IgD-negative memory B cell (primary cell): ENCODE data around the gene SLBP. TPM values are rescaled to one million over a fixed set of nuclear protein-coding genes. Genes with fewer than 3 reads are reported as not detected.
"Not testable (repeated sequence)": the region's sequence is repeated elsewhere in the genome, so short reads cannot be mapped to it uniquely, and the experiment has no call there.

Experiments
- H3K27ac Mint-ChIP-seq, 3 donors: one replicate each; pipeline ENCODE4 v1.8.0; 2020 to 2022; ENCODE audit warnings: mild to moderate bottlenecking in 3 of 3, mixed read lengths in 3 of 3, moderate library complexity in 1 of 3
- H3K27me3 Mint-ChIP-seq: one replicate; pipeline ENCODE4 v1.8.0; 2021; ENCODE audit warnings: mixed read lengths
- H3K36me3 Mint-ChIP-seq: one replicate; pipeline ENCODE4 v1.8.0; 2020; ENCODE audit warnings: mild to moderate bottlenecking, mixed read lengths
- H3K4me1 Mint-ChIP-seq, 3 donors: one replicate each; pipeline ENCODE4 v1.8.0; 2020 to 2022; ENCODE audit warnings: mixed read lengths in 3 of 3, mild to moderate bottlenecking in 1 of 3
- H3K4me3 Mint-ChIP-seq, 4 donors: one replicate each; pipeline ENCODE4 v1.8.0; 2020 to 2022; ENCODE audit warnings: mild to moderate bottlenecking in 4 of 4, mixed read lengths in 4 of 4, moderate library complexity in 3 of 4
- H3K9me3 Mint-ChIP-seq, 3 donors: one replicate each; pipeline ENCODE4 v1.8.0; 2020 to 2021; ENCODE audit warnings: mixed read lengths in 3 of 3, mild to moderate bottlenecking in 1 of 3
- polyA plus RNA-seq: library from polyadenylated mRNA; unstranded; fragments of 300-500 nt; fragmentation: Illumina TruSeq; gene quantifications from one replicate; pipeline ENCODE4 v1.2.3, GENCODE V29; 2021

The SLBP gene
- polyA plus RNA-seq, 1 donor from 2014 or later: 49.1 TPM

- Mint-ChIP-seq H3K36me3 (no peaks in the 10 kb centered on the region), H3K4me1 (peaks cover 45 to 59% (median 51%) of the 10 kb centered on the region in 3 donors), H3K27me3 (no peaks in the 10 kb centered on the region), H3K4me3 (peak overlapping the region; percentile 96 to 98 (median 98)), H3K9me3 (no peaks in the 10 kb centered on the region), H3K27ac (peak overlapping the region; percentile 96 to 99 (median 97))
These were observed 1.1 kb upstream of the SLBP start for GRCh38 chr4:1713003-1713851.

DNA sequence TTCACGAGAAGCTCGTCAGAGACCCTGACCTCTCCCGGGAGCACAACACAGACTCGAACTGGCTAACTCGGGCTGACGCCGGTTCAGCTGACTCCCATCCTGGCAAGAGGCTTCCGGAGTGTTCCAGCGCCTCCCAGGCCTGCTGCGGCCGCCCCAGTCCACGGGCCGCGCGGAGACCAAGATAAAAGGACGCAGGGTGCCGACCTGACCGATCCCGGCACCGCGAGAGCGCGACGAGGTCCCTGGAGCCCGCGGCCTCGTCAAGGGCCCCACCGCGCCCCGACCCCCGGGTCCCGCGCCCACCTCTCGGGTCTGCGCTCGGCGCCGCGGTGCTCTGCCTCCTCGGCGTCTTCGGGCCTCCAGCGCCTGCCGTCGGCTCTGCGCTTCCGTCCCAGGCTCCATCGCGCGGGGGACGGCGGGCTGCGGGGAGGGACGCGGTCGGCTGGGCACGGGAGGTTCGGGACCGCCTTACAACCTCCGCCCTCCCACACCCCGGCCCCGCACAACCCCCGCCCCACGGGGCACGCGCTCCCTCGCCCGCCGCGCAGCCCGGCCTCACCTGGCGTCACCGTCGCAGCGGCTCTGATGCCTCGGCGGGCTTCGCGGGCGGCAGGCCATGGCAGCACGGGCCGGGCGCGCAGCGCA is 426 bp downstream of the SLBP start:
- Mint-ChIP-seq H3K9me3 (no peaks in the 10 kb centered on the region), H3K4me1 (peaks cover 44 to 59% (median 51%) of the 10 kb centered on the region in 3 donors), H3K27ac (peak overlapping the region; percentile 83 to 99 (median 93)), H3K27me3 (no peaks in the 10 kb centered on the region), H3K36me3 (peaks cover 1% of the 10 kb centered on the region), H3K4me3 (peak overlapping the region; percentile 88 to 99 (median 96))

DNA sequence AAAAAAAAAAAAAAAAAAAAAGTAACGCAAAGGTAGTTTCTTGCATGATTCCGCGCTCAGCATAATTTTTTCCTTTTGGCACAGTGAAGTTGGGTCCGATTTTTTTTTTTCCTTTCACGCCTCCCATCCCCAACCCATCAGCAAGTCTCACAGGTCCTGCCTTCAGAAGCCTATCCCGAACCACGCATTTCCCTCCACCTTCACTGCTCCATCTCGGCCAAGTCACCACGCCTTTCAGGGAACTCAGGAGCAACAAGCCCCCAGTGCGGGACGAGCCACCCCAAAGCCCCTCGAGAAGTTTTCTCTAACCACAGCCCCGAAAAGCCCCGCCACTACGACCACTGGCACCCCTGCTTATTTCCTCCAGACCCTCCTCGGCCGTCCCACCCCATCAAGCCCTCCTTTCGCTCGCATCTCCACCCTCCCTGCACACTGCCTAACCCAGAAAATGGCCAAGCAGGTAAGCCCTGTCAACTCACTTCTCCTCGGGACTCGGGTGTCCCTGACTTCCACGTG is 1.0 kb downstream of the SLBP start:
- Mint-ChIP-seq H3K9me3 (no peaks in the 10 kb centered on the region), H3K27ac (peak overlapping the region; percentile 83 to 99 (median 93)), H3K4me1 (peaks cover 44 to 59% (median 51%) of the 10 kb centered on the region in 3 donors), H3K4me3 (peak overlapping the region; percentile 88 to 99 (median 93)), H3K36me3 (peaks cover 1% of the 10 kb centered on the region), H3K27me3 (no peaks in the 10 kb centered on the region)

DNA sequence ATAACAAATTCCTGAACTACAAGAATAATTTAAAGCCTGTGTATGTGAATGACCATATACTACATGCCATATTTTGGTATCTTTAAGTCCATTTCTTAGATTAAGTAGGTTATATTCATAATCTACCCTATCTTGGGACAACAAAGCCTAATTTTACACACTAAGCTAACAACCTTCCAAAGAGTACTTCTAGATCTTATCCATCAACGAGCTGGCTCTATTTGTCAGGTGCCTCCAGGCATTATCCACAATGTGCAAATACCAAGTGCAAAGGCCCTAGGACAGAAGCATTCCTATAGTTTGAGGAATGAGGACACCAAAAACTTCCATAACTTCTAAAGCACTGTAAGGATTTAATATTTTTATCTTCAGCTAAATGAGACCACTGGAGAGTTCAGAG is 3.5 kb downstream of the SLBP start:
- Mint-ChIP-seq H3K4me1 (peaks cover 32 to 38% (median 36%) of the 10 kb centered on the region in 3 donors), H3K4me3 (peak overlapping the region in 3 of 4 donors; percentile 27 to 91 (median 63)), H3K36me3 (peaks cover 4% of the 10 kb centered on the region), H3K27ac (peak overlapping the region; percentile 39 to 99 (median 64)), H3K27me3 (no peaks in the 10 kb centered on the region), H3K9me3 (no peaks in the 10 kb centered on the region)

DNA sequence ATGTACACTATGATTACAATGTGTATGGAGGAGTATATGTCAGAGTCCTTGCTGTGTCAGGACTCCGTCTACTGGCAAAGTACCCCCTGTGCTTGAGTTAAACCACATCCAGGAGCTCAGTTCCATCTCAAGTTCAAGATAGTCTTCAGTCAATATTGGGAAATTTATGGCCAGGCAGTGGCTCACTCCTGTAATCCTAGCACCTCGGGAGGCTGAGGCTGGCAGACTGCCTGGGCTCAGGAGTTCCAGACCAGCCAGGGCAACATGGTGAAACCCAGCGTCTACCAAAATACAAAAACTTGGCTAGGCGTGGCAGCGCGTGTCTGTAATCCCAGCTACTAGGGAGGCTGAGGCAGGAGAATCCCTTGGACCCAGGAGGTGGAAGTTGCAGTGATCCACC is 5.8 kb downstream of the SLBP start:
- no peak overlapping the region for H3K27ac Mint-ChIP-seq
- H3K27me3 Mint-ChIP-seq: no peaks in the 10 kb centered on the region
- H3K36me3 Mint-ChIP-seq: peaks cover 4% of the 10 kb centered on the region
- peaks cover 36% of the 10 kb centered on the region in 3 donors for H3K4me1 Mint-ChIP-seq
- no peaks in the 10 kb centered on the region for H3K9me3 Mint-ChIP-seq
- no peak overlapping the region for H3K4me3 Mint-ChIP-seq

DNA sequence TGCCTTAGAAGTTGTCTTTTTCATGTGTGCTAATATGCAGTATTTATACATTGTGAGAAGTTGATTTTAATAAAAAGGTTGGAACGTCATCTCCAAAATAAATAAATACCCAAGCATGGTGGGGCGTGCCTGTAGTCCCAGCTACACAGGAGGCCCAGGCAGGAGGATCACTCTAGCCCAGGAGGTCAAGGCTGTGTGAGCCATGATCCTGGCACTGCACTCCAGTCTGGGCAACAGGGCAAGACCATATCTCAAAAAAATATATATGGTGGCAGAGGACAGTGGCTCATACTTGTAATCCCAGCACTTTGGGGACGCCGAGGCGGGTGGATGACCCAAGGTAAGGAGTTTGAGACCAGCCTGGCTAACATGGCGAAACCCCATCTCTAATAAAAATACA is 6.4 kb downstream of the SLBP start:
- H3K27me3 Mint-ChIP-seq: no peaks in the 10 kb centered on the region
- H3K36me3 Mint-ChIP-seq: peaks cover 4% of the 10 kb centered on the region
- H3K27ac Mint-ChIP-seq: no peak overlapping the region
- no peaks in the 10 kb centered on the region for H3K9me3 Mint-ChIP-seq
- H3K4me3 Mint-ChIP-seq: no peak overlapping the region
- peaks cover 31 to 32% (median 31%) of the 10 kb centered on the region in 3 donors for H3K4me1 Mint-ChIP-seq

- Mint-ChIP-seq H3K27me3 (no peaks in the 10 kb centered on the region), H3K4me3 (peak overlapping the region in 1 of 4 donors; percentile 30), H3K27ac (no peak overlapping the region), H3K4me1 (peaks cover 15 to 19% (median 16%) of the 10 kb centered on the region in 3 donors), H3K36me3 (peaks cover 4% of the 10 kb centered on the region), H3K9me3 (no peaks in the 10 kb centered on the region)
These were observed 8.3 kb downstream of the SLBP start for GRCh38 chr4:1703867-1704266.

- not testable (repeated sequence) for H3K27ac Mint-ChIP-seq, H3K27me3 Mint-ChIP-seq, H3K9me3 Mint-ChIP-seq, H3K4me3 Mint-ChIP-seq, H3K36me3 Mint-ChIP-seq
- H3K4me1 Mint-ChIP-seq: peaks cover 6 to 15% (median 7%) of the 10 kb centered on the region in 3 donors
These were observed 10.4 kb downstream of the SLBP start for GRCh38 chr4:1701671-1702070.

DNA sequence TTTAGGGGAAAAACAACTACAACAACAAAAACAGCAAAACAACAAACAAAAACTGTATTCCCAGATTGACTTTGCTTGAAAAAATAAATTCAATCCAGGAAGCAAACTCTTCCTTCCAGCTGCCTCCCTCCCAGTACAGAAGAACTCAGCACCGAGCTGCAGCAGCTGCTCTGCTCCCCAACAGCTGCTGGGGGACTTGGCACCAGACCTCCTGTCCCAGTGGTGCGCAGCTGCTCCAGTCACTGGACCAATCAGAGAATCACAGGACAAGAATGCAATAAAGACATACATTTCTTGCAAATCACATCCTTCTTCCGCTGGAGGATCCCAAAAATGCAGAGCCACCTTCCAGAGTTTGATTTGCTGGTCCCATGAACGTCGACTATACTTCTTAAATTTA is 16.2 kb downstream of the SLBP start:
- no peaks in the 10 kb centered on the region for H3K9me3 Mint-ChIP-seq
- no peaks in the 10 kb centered on the region for H3K27me3 Mint-ChIP-seq
- H3K36me3 Mint-ChIP-seq: peaks cover 7% of the 10 kb centered on the region
- H3K4me3 Mint-ChIP-seq: no peak overlapping the region
- peaks cover 3 to 4% (median 4%) of the 10 kb centered on the region in 3 donors for H3K4me1 Mint-ChIP-seq
- no peak overlapping the region for H3K27ac Mint-ChIP-seq

- H3K4me1 Mint-ChIP-seq: peaks cover 3 to 4% (median 4%) of the 10 kb centered on the region in 3 donors
- H3K36me3 Mint-ChIP-seq: peaks cover 11% of the 10 kb centered on the region
- no peaks in the 10 kb centered on the region for H3K9me3 Mint-ChIP-seq
- no peak overlapping the region for H3K4me3 Mint-ChIP-seq
- peak overlapping the region in 1 of 3 donors; percentile 54 for H3K27ac Mint-ChIP-seq
- no peaks in the 10 kb centered on the region for H3K27me3 Mint-ChIP-seq
These were observed 18.8 kb downstream of the SLBP start for GRCh38 chr4:1693131-1693896.

DNA sequence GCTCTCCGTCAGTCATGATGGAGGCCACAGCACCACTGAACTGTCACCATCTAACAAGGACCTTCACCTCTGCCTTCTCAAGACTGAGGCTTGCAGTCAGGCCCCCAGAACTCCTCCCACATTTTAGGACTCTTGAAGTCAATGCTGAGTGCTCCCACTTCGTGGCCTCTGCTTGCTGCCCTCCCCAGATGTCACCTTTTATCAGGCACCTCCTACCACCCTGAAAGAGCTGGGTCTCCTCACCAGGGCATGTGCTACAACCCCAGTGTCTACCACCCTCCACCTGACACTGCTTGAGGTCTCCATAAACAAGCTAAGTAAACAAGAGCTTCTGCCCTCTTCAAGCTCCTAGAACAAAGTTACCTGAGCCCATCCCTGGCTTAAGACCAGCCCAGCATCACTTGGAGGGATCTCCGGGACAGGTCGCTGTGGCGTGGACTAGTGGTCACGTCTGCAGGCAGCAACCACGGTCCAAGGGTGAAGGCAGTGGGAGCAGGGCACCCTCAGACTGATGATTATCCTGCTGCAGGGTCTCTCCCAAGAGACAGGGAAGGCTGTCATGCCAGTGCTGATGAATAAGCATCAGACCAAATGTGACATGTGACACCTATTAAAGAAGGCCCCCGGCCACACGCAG is 20.3 kb downstream of the SLBP start:
- no peak overlapping the region for H3K27ac Mint-ChIP-seq
- H3K4me3 Mint-ChIP-seq: no peak overlapping the region
- H3K36me3 Mint-ChIP-seq: peaks cover 11% of the 10 kb centered on the region
- no peaks in the 10 kb centered on the region for H3K9me3 Mint-ChIP-seq
- H3K27me3 Mint-ChIP-seq: no peaks in the 10 kb centered on the region
- peaks cover 3 to 4% (median 4%) of the 10 kb centered on the region in 3 donors for H3K4me1 Mint-ChIP-seq

DNA sequence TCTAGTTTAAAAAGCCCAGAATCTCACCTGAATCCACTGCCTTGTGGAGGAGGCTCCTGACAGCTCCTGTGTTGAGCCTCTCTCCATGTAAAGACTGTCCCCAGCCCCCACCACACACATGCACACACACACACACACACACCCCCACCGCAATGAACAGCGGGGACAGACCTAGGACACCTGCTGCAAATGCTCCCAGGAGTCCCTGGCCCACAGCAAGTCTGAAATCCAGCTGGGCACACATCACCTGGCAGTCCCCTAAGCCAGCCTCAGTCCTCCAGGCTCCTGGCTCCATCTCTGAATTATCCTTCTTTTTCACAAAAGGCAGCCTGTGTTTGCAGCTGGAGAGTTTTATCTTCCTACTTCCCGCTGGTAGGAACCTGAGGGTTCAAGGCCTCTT is 21.4 kb downstream of the SLBP start:
- Mint-ChIP-seq H3K4me1 (peaks cover 4 to 6% (median 4%) of the 10 kb centered on the region in 3 donors), H3K9me3 (no peaks in the 10 kb centered on the region), H3K27ac (no peak overlapping the region), H3K4me3 (no peak overlapping the region), H3K36me3 (peaks cover 11% of the 10 kb centered on the region), H3K27me3 (no peaks in the 10 kb centered on the region)

- Mint-ChIP-seq H3K27me3 (no peaks in the 10 kb centered on the region), H3K27ac (peak overlapping the region in 2 of 3 donors; percentile 13 to 27), H3K9me3 (no peaks in the 10 kb centered on the region), H3K36me3 (peaks cover 4% of the 10 kb centered on the region), H3K4me3 (peak overlapping the region in 3 of 4 donors; percentile 25 to 54 (median 51)), H3K4me1 (peaks cover 9 to 12% (median 9%) of the 10 kb centered on the region in 3 donors)
These were observed 25.6 kb downstream of the SLBP start for GRCh38 chr4:1686440-1687036.
